Measurements from ENCODE around the gene RPL18A.

GRCh38 chr19:17841810-17842662 is 17.7 kb upstream of the RPL18A start:
- no peak for TF ChIP-seq GATA3 (IDR thresholded peaks at IDR 0.05; ENCODE audit: low read depth, low read length)
- TF ChIP-seq GATA2 (IDR thresholded peaks at IDR 0.05; ENCODE audit: low read depth, low read length) = no peak

Data from SH-SY5Y (cell line).